ENCODE results near the gene KAZN.
A peak's percentile ranks its signal among the peaks of the same experiment; 100 is the strongest.

DNA sequence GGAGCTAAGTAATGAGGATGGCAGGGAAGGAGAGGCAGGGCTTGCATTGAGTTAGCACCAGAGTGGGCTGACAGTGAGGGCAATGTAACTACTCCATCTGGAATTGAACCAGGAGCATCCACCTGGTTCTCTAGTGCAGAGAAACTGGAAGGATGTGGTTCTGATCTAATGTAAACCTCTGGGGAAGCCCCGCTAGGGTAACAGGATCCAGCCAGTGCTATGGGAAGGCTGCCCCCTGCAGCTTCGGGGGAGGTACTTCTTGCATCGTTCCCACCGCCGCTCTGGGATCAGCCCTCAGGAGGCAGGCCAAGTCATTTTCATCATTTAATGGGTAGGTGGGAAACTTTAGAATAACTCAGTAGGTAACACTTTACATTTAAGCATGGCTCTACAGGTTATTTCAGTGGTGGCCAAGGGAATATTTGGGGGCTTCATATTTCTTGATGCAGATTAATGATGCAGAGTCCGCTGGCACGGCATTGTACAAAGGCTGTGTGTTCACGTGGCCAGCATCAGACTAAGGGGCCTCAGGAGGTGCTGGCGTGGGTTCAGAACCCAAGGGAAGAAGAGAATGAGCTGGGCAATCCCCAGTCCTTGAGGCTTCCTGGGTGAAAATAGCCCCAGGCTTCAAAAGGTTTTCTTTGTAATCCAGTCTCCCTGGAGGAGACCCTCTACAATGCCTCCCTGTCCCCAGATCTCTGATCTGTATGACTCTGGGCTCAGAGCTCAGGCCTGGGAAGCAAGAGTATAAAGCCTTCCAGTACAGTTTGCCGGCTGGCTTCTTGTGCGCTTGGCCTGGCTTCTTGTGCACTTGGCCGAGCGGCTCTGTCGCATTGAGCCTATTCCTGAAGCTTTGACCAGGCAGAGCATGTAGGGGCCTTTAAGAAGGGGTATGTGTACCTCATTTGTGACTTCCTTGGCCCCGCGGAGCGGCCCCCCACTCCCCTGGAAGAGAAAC, 26.4 kb upstream of the KAZN start:
- no peak for TF ChIP-seq JUN (IDR thresholded peaks at IDR 0.05; ENCODE audit: low read depth, low read length)
- 0 out of 3 replicates have a peak, but pooled peaks of 1 of the 2 experiments have one; percentile 9 for TF ChIP-seq EP300 (IDR thresholded peaks at IDR 0.05; ENCODE audit: borderline replicate concordance in 1 of 2, low read depth in 2 of 2, low read length in 2 of 2)
- peak; percentile 75 to 84 for TF ChIP-seq RAD21 (IDR thresholded peaks at IDR 0.05 in 1 of 2, conservative IDR thresholded peaks at IDR 0.05 in 1 of 2; ENCODE audit: low read depth in 2 of 2, low read length in 2 of 2)
- no peak for TF ChIP-seq KDM4A (IDR thresholded peaks at IDR 0.05; ENCODE audit: low read depth, low read length, severe bottlenecking)
- no peak for TF ChIP-seq HDAC2 (IDR thresholded peaks at IDR 0.05; ENCODE audit: borderline replicate concordance in 1 of 2, low read depth in 2 of 2, low read length in 2 of 2)
- no peak for TF ChIP-seq MAFK (IDR thresholded peaks at IDR 0.05; ENCODE audit: low read depth, low read length)
- TF ChIP-seq, protein P1, sequence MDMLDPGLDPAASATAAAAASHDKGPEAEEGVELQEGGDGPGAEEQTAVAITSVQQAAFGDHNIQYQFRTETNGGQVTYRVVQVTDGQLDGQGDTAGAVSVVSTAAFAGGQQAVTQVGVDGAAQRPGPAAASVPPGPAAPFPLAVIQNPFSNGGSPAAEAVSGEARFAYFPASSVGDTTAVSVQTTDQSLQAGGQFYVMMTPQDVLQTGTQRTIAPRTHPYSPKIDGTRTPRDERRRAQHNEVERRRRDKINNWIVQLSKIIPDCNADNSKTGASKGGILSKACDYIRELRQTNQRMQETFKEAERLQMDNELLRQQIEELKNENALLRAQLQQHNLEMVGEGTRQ (IDR thresholded peaks at IDR 0.05; ENCODE audit: low read length) = no peak
- TF ChIP-seq, protein P2, sequence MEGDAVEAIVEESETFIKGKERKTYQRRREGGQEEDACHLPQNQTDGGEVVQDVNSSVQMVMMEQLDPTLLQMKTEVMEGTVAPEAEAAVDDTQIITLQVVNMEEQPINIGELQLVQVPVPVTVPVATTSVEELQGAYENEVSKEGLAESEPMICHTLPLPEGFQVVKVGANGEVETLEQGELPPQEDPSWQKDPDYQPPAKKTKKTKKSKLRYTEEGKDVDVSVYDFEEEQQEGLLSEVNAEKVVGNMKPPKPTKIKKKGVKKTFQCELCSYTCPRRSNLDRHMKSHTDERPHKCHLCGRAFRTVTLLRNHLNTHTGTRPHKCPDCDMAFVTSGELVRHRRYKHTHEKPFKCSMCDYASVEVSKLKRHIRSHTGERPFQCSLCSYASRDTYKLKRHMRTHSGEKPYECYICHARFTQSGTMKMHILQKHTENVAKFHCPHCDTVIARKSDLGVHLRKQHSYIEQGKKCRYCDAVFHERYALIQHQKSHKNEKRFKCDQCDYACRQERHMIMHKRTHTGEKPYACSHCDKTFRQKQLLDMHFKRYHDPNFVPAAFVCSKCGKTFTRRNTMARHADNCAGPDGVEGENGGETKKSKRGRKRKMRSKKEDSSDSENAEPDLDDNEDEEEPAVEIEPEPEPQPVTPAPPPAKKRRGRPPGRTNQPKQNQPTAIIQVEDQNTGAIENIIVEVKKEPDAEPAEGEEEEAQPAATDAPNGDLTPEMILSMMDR (IDR thresholded peaks at IDR 0.05; ENCODE audit: control extremely low read depth in 1 of 3, insufficient read depth in 1 of 3, low read depth in 1 of 3, low read length in 3 of 3) = peak; percentile 81 to 87 (median 84)
- TF ChIP-seq GTF2F1 (IDR thresholded peaks at IDR 0.05; ENCODE audit: borderline replicate concordance, low read depth, low read length) = no peak
- no peak for TF ChIP-seq POLR2A (IDR thresholded peaks at IDR 0.05; ENCODE audit: control extremely low read depth in 1 of 2, low read depth in 2 of 2, low read length in 2 of 2)
- TF ChIP-seq RNF2 (IDR thresholded peaks at IDR 0.05; ENCODE audit: borderline replicate concordance, low read depth, low read length, missing control alignments, poor library complexity, severe bottlenecking) = no peak
- no peak for TF ChIP-seq CHD2 (IDR thresholded peaks at IDR 0.05; ENCODE audit: low read length)
- TF ChIP-seq EZH2 (IDR thresholded peaks at IDR 0.05; ENCODE audit: low read depth, low read length, severe bottlenecking) = no peak
